ENCODE data around the gene PFKL. TPM values are rescaled to one million over a fixed set of nuclear protein-coding genes. Genes with fewer than 3 reads are reported as not detected.
A peak's percentile ranks its signal among the peaks of the same experiment; 100 is the strongest.
"Not testable (repeated sequence)": the region's sequence is repeated elsewhere in the genome, so short reads cannot be mapped to it uniquely, and the experiment has no call there.

The PFKL gene
- total RNA-seq, 5 donors from 2014 or later (not counting 1 experiment from before 2014, with no cell fraction given) = 125 to 200 (median 162) TPM

GRCh38 chr21:44356160-44356559 is 56.3 kb downstream of the PFKL start:
- Mint-ChIP-seq H3K27me3 (peaks cover 0 to 8% of the 10 kb centered on the region in 2 donors), H3K4me3 (no peak overlapping the region), H3K27ac (no peak overlapping the region), H3K9me3 (no peaks in the 10 kb centered on the region), H3K36me3 (no peaks in the 10 kb centered on the region), H3K4me1 (peaks cover 54 to 59% (median 55%) of the 10 kb centered on the region in 3 donors)
- ChIA-PET CTCF (interaction anchor here in 1 of 2 donors (1.2 kb wide), 1 partner anchor 8 kb away, joined by 3 read pairs; no protein-coding TSS in a partner anchor), POLR2A (no interaction called here)
- WGBS (ENCODE audit: insufficient coverage) = 100% methylated on average over 7 of the region's 11 CpGs
- Histone ChIP-seq H3K36me3 (ENCODE audit: control insufficient read depth in 2 of 2, extremely low read depth in 1 of 2, insufficient read depth in 1 of 2, low read length in 1 of 2) (no peaks in the 10 kb centered on the region), H3K4me1 (ENCODE audit: control insufficient read depth in 1 of 2, extremely low read depth in 1 of 2, insufficient read depth in 2 of 2, low read length in 2 of 2) (peaks cover 33 to 43% of the 10 kb centered on the region in 2 experiments), H3K27ac (ENCODE audit: low read length) (no peak overlapping the region), H3K4me3 (ENCODE audit: control insufficient read depth in 1 of 2, extremely low read depth in 1 of 2, low read length in 1 of 2) (no peak overlapping the region), H3K27me3 (replicated peaks in 1 of 2; ENCODE audit: control insufficient read depth in 2 of 2, extremely low read depth in 1 of 2, insufficient read depth in 2 of 2, low read length in 1 of 2) (peaks cover 0 to 17% of the 10 kb centered on the region in 2 experiments), H3K9me3 (no peaks in the 10 kb centered on the region)
- ATAC-seq (replicated peaks in 1 of 4) (no peak), DNase-seq (no peak)

- 96% methylated on average over 4 of the region's 6 CpGs for WGBS (ENCODE audit: insufficient coverage)
- peaks cover 0 to 12% of the 10 kb centered on the region in 2 experiments for H3K27me3 ChIP-seq (replicated peaks in 1 of 2; ENCODE audit: control insufficient read depth in 2 of 2, extremely low read depth in 1 of 2, insufficient read depth in 2 of 2, low read length in 1 of 2)
- ChIA-PET POLR2A (no interaction called here), CTCF (no interaction called here)
- H3K9me3 Mint-ChIP-seq = no peaks in the 10 kb centered on the region
- H3K9me3 ChIP-seq = no peaks in the 10 kb centered on the region
- H3K27ac ChIP-seq (ENCODE audit: low read length) = no peak overlapping the region
- no peak overlapping the region for H3K27ac Mint-ChIP-seq
- peaks cover 0 to 5% of the 10 kb centered on the region in 2 donors for H3K27me3 Mint-ChIP-seq
- H3K4me3 Mint-ChIP-seq = no peak overlapping the region
- peaks cover 52 to 59% (median 52%) of the 10 kb centered on the region in 3 donors for H3K4me1 Mint-ChIP-seq
- DNase-seq (no peak), ATAC-seq (replicated peaks in 1 of 4) (no peak)
- H3K4me3 ChIP-seq (ENCODE audit: control insufficient read depth in 1 of 2, extremely low read depth in 1 of 2, low read length in 1 of 2) = no peak overlapping the region
- peaks cover 32 to 38% of the 10 kb centered on the region in 2 experiments for H3K4me1 ChIP-seq (ENCODE audit: control insufficient read depth in 1 of 2, extremely low read depth in 1 of 2, insufficient read depth in 2 of 2, low read length in 2 of 2)
- no peaks in the 10 kb centered on the region for H3K36me3 Mint-ChIP-seq
- no peaks in the 10 kb centered on the region for H3K36me3 ChIP-seq (ENCODE audit: control insufficient read depth in 2 of 2, extremely low read depth in 1 of 2, insufficient read depth in 1 of 2, low read length in 1 of 2)
Observed at GRCh38 chr21:44356636-44357035, 56.8 kb downstream of the PFKL start.

GRCh38 chr21:44357064-44357837 is 57.4 kb downstream of the PFKL start:
- H3K36me3 ChIP-seq (ENCODE audit: control insufficient read depth in 2 of 2, extremely low read depth in 1 of 2, insufficient read depth in 1 of 2, low read length in 1 of 2) = no peaks in the 10 kb centered on the region
- 92% methylated on average over 21 of the region's 21 CpGs for WGBS (ENCODE audit: insufficient coverage)
- H3K27me3 ChIP-seq (replicated peaks in 1 of 2; ENCODE audit: control insufficient read depth in 2 of 2, extremely low read depth in 1 of 2, insufficient read depth in 2 of 2, low read length in 1 of 2) = peaks cover 0 to 6% of the 10 kb centered on the region in 2 experiments
- POLR2A ChIA-PET = no interaction called here
- H3K27me3 Mint-ChIP-seq = peaks cover 0 to 2% of the 10 kb centered on the region in 2 donors
- no peaks in the 10 kb centered on the region for H3K9me3 ChIP-seq
- peaks cover 31 to 35% of the 10 kb centered on the region in 2 experiments for H3K4me1 ChIP-seq (ENCODE audit: control insufficient read depth in 1 of 2, extremely low read depth in 1 of 2, insufficient read depth in 2 of 2, low read length in 2 of 2)
- no peak overlapping the region for H3K4me3 ChIP-seq (ENCODE audit: control insufficient read depth in 1 of 2, extremely low read depth in 1 of 2, low read length in 1 of 2)
- ATAC-seq (replicated peaks in 1 of 4) (no peak), DNase-seq (no peak)
- H3K27ac ChIP-seq (ENCODE audit: low read length) = no peak overlapping the region
- CTCF ChIA-PET = no interaction called here
- no peak overlapping the region for H3K27ac Mint-ChIP-seq
- H3K36me3 Mint-ChIP-seq = no peaks in the 10 kb centered on the region
- no peak overlapping the region for H3K4me3 Mint-ChIP-seq
- no peaks in the 10 kb centered on the region for H3K9me3 Mint-ChIP-seq
- H3K4me1 Mint-ChIP-seq = peaks cover 49 to 59% (median 51%) of the 10 kb centered on the region in 3 donors

- peaks cover 27 to 38% (median 31%) of the 10 kb centered on the region in 3 donors for H3K4me1 Mint-ChIP-seq
- DNase-seq (no peak), ATAC-seq (replicated peaks in 1 of 4) (no peak)
- POLR2A ChIA-PET = no interaction called here
- peaks cover 0 to 9% (median 0%) of the 10 kb centered on the region in 3 donors for H3K9me3 Mint-ChIP-seq
- WGBS (ENCODE audit: insufficient coverage) = 94% methylated on average over 2 of the region's 8 CpGs
- no peak overlapping the region for H3K27ac Mint-ChIP-seq
- Histone ChIP-seq H3K27ac (ENCODE audit: low read length) (no peak overlapping the region), H3K36me3 (ENCODE audit: control insufficient read depth in 2 of 2, extremely low read depth in 1 of 2, insufficient read depth in 1 of 2, low read length in 1 of 2) (no peaks in the 10 kb centered on the region), H3K27me3 (replicated peaks in 1 of 2; ENCODE audit: control insufficient read depth in 2 of 2, extremely low read depth in 1 of 2, insufficient read depth in 2 of 2, low read length in 1 of 2) (peaks cover 0 to 9% of the 10 kb centered on the region in 2 experiments), H3K4me3 (ENCODE audit: control insufficient read depth in 1 of 2, extremely low read depth in 1 of 2, low read length in 1 of 2) (no peak overlapping the region), H3K9me3 (no peaks in the 10 kb centered on the region), H3K4me1 (ENCODE audit: control insufficient read depth in 1 of 2, extremely low read depth in 1 of 2, insufficient read depth in 2 of 2, low read length in 2 of 2) (peaks cover 11 to 14% of the 10 kb centered on the region in 2 experiments)
- no peak overlapping the region for H3K4me3 Mint-ChIP-seq
- no peaks in the 10 kb centered on the region for H3K27me3 Mint-ChIP-seq
- H3K36me3 Mint-ChIP-seq = peaks cover 4% of the 10 kb centered on the region
- CTCF ChIA-PET = no interaction called here
Observed at GRCh38 chr21:44359396-44359795, 59.5 kb downstream of the PFKL start.

- Mint-ChIP-seq H3K27ac (peak overlapping the region in 1 of 2 donors; percentile 39), H3K4me3 (no peak overlapping the region), H3K4me1 (peaks cover 20 to 30% (median 23%) of the 10 kb centered on the region in 3 donors), H3K9me3 (peaks cover 0 to 9% (median 0%) of the 10 kb centered on the region in 3 donors), H3K27me3 (no peaks in the 10 kb centered on the region), H3K36me3 (peaks cover 4% of the 10 kb centered on the region)
- H3K9me3 ChIP-seq = no peaks in the 10 kb centered on the region
- CTCF ChIA-PET = no interaction called here
- no peak overlapping the region for H3K27ac ChIP-seq (ENCODE audit: low read length)
- H3K27me3 ChIP-seq (replicated peaks in 1 of 2; ENCODE audit: control insufficient read depth in 2 of 2, extremely low read depth in 1 of 2, insufficient read depth in 2 of 2, low read length in 1 of 2) = peaks cover 0 to 9% of the 10 kb centered on the region in 2 experiments
- DNase-seq (no peak), ATAC-seq (replicated peaks in 1 of 4) (peak in 2 of 4 experiments; percentile 50 to 56)
- H3K4me1 ChIP-seq (ENCODE audit: control insufficient read depth in 1 of 2, extremely low read depth in 1 of 2, insufficient read depth in 2 of 2, low read length in 2 of 2) = peaks cover 3 to 6% of the 10 kb centered on the region in 2 experiments
- whole genome bisulfite sequencing (ENCODE audit: insufficient coverage) = no CpG with 5 or more reads among the region's 8 CpGs
- H3K4me3 ChIP-seq (ENCODE audit: control insufficient read depth in 1 of 2, extremely low read depth in 1 of 2, low read length in 1 of 2) = no peak overlapping the region
- POLR2A ChIA-PET = no interaction called here
- no peaks in the 10 kb centered on the region for H3K36me3 ChIP-seq (ENCODE audit: control insufficient read depth in 2 of 2, extremely low read depth in 1 of 2, insufficient read depth in 1 of 2, low read length in 1 of 2)
Observed at GRCh38 chr21:44360159-44360558, 60.3 kb downstream of the PFKL start.

- H3K36me3 Mint-ChIP-seq; POLR2A ChIA-PET; H3K9me3 Mint-ChIP-seq; H3K4me3 ChIP-seq (ENCODE audit: control insufficient read depth in 1 of 2, extremely low read depth in 1 of 2, low read length in 1 of 2); DNase-seq; H3K4me1 ChIP-seq (ENCODE audit: control insufficient read depth in 1 of 2, extremely low read depth in 1 of 2, insufficient read depth in 2 of 2, low read length in 2 of 2); H3K4me3 Mint-ChIP-seq; H3K27me3 Mint-ChIP-seq; H3K9me3 ChIP-seq; H3K27ac ChIP-seq (ENCODE audit: low read length); H3K27ac Mint-ChIP-seq; CTCF ChIA-PET; ATAC-seq (replicated peaks in 1 of 4); H3K36me3 ChIP-seq (ENCODE audit: control insufficient read depth in 2 of 2, extremely low read depth in 1 of 2, insufficient read depth in 1 of 2, low read length in 1 of 2): not testable (repeated sequence)
- peaks cover 7 to 14% (median 8%) of the 10 kb centered on the region in 3 donors for H3K4me1 Mint-ChIP-seq
- peaks cover 0 to 13% of the 10 kb centered on the region in 2 experiments for H3K27me3 ChIP-seq (replicated peaks in 1 of 2; ENCODE audit: control insufficient read depth in 2 of 2, extremely low read depth in 1 of 2, insufficient read depth in 2 of 2, low read length in 1 of 2)
- WGBS (ENCODE audit: insufficient coverage) = no CpG with 5 or more reads among the region's 5 CpGs
Observed at GRCh38 chr21:44361903-44362302, 62.0 kb downstream of the PFKL start.
